ENCODE results near the gene ZBTB22.
"Not testable (repeated sequence)": the region's sequence is repeated elsewhere in the genome, so short reads cannot be mapped to it uniquely, and the experiment has no call there.

Gene ZBTB22, protein sequence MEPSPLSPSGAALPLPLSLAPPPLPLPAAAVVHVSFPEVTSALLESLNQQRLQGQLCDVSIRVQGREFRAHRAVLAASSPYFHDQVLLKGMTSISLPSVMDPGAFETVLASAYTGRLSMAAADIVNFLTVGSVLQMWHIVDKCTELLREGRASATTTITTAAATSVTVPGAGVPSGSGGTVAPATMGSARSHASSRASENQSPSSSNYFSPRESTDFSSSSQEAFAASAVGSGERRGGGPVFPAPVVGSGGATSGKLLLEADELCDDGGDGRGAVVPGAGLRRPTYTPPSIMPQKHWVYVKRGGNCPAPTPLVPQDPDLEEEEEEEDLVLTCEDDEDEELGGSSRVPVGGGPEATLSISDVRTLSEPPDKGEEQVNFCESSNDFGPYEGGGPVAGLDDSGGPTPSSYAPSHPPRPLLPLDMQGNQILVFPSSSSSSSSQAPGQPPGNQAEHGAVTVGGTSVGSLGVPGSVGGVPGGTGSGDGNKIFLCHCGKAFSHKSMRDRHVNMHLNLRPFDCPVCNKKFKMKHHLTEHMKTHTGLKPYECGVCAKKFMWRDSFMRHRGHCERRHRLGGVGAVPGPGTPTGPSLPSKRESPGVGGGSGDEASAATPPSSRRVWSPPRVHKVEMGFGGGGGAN

DNA sequence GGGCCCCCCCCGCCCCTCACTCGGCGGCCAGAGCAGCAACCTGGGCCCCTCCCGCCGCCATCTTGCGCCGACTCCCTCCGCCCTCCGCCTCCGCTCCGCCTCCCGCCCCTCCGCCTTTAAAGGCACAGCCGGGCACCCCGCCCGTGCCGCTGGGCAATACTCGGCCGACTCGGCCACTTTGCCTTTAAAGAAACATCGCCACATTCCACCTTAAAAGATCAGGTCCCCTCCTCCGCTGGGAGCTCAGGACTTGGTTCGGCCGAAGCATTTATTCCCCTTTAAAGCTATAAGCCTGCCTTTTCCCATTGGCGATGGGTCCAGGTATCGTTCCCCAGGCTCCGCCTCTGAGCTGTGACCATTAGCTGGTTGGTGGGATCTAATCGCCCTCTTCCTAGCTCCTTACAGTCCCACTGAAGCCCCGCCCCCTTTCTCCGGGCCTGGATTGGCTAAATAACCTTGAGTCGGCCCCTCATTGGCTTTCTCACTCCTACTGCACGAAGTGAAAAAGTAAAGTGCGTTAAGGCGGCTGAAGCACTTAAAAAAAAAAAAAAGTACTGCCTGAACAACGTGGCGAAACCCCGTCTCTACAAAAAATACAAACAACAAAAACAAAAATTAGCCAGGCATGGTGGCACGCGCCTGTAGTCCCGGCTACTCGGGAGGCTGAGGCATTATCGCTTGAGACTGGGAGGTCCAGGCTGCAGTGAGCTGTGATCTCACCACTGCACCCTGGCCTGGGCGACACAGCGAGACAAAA, at the start of gene ZBTB22:
Gene ZBTB22 (minus strand): TSS at position 76 of the 757 bp plus-strand sequence. CDS start 828 bp downstream, outside the sequence.
- DNase-seq, result peak; percentile 99

DNA sequence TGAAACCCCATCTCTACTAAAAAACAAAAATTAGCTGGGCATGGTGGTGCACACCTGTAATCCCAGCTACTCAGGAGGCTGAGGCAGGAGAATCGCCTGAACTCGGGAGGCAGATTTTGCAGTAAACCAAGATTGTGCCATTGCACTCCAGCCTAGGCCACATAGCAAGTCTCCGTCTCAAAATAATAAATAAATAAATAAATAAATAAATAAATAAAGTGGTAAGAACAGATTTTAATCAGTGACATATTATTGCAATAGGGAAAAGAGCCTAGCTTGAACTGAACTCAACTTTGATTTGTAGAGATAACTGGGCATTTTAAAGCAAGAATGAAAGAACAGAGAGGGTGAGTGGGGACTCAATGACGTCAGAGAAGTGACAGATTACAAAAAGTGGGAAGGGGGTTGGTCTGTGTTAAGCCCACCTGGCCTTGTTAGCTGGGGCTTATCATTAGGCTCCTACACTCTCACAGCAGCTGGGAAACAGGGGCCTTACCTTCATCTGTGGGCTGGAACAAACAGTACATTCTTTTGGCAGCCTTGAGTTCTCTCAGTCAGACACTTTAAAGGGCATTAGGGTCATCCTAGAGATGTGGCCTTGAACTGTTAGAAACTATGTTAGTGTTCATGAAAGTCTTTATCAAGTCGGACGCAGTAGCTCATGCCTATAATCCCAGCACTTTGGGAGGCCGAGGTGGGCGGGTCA, 49.6 kb upstream of the ZBTB22 start:
- DNase-seq, result no peak

GRCh38 chr6:33365206-33365971, 47.8 kb upstream of the ZBTB22 start:
- DNase-seq, result not testable (repeated sequence)

DNA sequence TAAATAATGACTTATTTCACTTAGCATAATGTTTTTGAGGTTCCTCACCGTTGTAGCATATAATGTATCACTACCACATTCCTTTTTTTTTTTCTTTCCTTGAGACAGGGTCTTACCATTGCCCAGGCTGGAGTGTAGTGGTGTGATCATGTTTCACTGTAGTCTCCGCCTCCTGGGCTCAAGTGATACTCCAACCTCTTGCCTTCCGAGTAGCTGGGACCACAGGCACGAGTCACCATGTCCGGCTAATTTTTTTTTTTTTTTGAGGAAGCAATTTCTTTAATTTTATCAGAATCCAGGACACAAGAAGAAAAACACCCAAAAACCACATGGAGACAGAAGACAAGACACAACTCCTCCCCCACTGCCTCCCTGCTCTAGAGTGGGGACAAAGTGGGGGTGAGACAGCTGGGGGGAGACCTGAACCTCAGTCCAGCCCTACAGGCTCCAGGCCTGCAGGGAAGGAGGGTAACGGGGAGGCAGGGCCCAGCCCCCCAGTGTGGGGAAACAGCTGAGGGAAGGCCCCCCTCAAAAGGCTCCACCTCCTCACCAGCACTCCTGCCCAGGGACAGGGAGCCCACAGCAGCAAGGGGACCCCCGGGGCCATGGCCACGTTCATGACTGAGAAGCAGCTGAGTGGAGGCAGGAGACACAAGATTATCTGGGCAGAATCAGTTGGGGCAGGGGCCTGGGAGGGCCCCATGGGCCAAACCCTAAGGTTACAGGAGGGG, 47.1 kb upstream of the ZBTB22 start:
- not testable (repeated sequence) for DNase-seq

GRCh38 chr6:33363486-33363885, 45.9 kb upstream of the ZBTB22 start:
- DNase-seq, result not testable (repeated sequence)

DNA sequence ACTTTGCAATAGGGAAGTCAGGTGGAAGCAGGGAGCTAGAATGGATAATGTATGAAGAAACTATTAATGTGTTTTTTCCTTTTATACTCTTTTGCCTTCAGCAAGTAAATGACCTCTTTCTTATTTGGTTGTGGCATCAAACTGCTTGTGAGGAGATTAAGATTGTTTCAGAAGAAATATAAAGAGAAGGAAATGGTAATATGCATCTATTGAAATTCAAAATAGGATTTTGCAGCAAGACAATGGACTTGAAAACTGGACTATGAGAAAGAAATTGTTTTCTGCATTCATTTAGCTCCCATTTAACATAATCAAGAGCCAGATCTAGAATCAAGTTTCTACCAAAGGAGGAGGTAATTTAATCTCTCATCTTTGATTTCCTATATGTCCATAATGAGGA, 41.8 kb upstream of the ZBTB22 start:
- no peak for DNase-seq

DNA sequence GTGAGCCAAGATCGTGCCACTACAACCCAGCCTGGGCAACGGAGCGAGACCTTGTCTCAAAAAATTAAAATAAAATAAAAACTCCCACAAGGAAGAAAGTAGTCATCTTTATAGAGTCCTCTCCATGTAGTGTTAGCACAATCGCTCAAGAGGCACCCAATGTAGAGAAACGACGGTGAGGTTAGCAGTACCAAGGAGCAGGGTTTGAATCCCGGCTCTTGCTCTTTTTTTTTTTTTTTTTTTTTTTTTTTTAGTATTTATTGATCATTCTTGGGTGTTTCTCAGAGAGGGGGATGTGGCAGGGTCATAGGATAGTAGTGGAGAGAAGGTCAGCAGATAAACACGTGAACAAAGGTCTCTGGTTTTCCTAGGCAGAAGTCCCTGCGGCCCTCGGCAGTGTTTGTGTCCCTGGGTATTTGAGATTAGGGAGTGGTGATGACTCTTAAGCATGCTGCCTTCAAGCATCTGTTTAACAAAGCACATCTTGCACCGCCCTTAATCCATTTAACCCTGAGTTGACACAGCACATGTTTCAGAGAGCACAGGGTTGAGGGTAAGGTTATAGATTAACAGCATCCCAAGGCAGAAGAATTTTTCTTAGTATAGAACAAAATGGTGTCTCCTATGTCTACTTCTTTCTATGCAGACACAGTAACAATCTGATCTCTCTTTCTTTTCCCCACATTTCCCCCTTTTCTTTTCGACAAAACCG, 39.8 kb upstream of the ZBTB22 start:
- not testable (repeated sequence) for DNase-seq

GRCh38 chr6:33356295-33356694, 38.8 kb upstream of the ZBTB22 start:
- no peak for DNase-seq

GRCh38 chr6:33355860-33356259, 38.3 kb upstream of the ZBTB22 start:
- DNase-seq, result not testable (repeated sequence)

DNA sequence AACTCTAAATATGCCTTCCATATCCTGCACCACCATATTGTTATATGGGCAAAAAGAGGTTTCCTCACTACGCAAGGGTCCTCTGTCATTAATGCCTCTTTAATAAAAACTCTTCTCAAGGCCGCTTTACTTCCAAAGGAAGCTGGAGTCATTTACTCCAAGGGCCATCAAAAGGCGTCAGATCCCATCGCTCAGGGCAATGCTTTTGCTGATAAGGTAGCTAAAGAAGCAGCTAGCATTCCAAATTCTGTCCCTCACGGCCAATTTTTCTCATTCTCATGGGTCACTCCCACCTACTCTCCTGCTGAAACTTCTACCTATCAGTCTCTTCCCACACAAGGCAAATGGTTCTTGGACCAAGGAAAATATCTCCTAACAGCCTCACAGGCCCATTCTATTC, 30.3 kb upstream of the ZBTB22 start:
- no peak for DNase-seq

DNA sequence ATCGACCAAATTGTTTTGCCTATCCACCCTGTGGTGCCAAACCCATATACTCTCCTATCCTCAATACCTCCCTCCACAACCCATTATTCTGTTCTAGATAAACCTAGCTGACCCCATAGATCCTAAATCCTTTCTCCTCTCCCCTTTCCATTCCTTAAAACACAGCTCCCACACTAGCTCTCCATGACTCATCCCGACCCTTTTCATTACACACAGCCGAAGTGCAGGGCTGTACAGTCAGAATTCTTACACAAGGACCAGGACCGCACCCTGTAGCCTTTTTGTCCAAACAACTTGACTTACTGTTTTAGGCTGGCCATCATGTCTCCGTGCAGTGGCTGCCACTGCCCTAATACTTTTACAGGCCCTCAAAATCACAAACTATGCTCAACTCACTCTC, 29.4 kb upstream of the ZBTB22 start:
- DNase-seq, result not testable (repeated sequence)

- DNase-seq, result peak; percentile 34
Observed at GRCh38 chr6:33344701-33345697, 27.5 kb upstream of the ZBTB22 start.

- DNase-seq, result no peak
Observed at GRCh38 chr6:33343953-33344611, 26.5 kb upstream of the ZBTB22 start.

- DNase-seq, result not testable (repeated sequence)
Observed at GRCh38 chr6:33343606-33343952, 26.0 kb upstream of the ZBTB22 start.

GRCh38 chr6:33339193-33339592, 21.6 kb upstream of the ZBTB22 start:
- no peak for DNase-seq

- no peak for DNase-seq
Observed at GRCh38 chr6:33336495-33336894, 19.0 kb upstream of the ZBTB22 start.

GRCh38 chr6:33335916-33336315, 18.4 kb upstream of the ZBTB22 start:
- DNase-seq, result no peak

GRCh38 chr6:33333666-33334065, 16.1 kb upstream of the ZBTB22 start:
- no peak for DNase-seq

- DNase-seq, result no peak
Observed at GRCh38 chr6:33330736-33331135, 13.2 kb upstream of the ZBTB22 start.

Data from NCI-H1048 (cell line).